DMS 273 (cell line): ENCODE results near the gene PAQR4.

Experiments
- DNase-seq: peaks from one replicate; lab custom pipeline; 2025; ENCODE audit not compliant: unreplicated experiment; lab: John Stamatoyannopoulos, UW

Gene PAQR4

DNA sequence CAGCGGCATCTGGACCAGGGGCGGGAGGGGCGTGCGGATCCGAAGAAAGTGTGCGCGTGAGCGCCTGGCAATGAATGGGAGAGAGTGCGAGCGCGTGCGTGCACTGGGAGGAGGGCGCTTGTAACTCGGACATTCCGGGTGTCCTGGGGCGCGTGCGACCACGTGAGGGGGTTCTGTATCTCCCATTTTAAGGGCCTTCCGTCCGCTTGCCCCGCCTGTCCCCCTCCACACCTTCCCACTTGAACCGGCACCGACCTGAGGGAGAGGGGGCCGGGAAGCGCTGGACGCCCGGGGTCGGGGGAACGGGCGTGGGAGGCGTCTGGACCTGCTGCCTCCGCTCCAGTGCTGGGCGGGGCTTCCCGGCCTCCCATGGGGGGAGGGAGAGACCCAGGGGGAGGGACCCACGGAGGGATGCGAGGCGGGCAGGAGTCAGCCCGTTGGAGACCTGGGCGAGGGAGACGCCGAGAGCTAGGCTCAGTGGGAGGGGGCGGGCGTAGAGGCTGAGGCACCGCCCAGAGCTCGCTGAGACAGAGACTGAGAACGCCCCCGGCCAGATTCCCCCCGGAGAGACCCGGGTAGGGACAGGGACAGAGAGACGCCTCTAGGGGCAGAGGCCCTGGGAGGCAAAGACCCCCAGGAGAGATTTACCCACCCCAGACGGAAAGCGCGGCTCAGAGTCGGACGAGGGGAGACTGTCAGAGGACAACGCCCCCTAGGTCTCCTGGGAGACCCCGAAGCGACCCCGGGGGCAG is 5.2 kb upstream of the PAQR4 start, which contains the start of gene KREMEN2:
KREMEN2 (plus strand) TSS at position 553 of the 752 bp plus-strand sequence. CDS start 246 bp downstream, outside the sequence.
- peak; percentile 94 for DNase-seq

GRCh38 chr16:2964475-2965336 is 4.4 kb upstream of the PAQR4 start:
- DNase-seq = peak; percentile 94

DNA sequence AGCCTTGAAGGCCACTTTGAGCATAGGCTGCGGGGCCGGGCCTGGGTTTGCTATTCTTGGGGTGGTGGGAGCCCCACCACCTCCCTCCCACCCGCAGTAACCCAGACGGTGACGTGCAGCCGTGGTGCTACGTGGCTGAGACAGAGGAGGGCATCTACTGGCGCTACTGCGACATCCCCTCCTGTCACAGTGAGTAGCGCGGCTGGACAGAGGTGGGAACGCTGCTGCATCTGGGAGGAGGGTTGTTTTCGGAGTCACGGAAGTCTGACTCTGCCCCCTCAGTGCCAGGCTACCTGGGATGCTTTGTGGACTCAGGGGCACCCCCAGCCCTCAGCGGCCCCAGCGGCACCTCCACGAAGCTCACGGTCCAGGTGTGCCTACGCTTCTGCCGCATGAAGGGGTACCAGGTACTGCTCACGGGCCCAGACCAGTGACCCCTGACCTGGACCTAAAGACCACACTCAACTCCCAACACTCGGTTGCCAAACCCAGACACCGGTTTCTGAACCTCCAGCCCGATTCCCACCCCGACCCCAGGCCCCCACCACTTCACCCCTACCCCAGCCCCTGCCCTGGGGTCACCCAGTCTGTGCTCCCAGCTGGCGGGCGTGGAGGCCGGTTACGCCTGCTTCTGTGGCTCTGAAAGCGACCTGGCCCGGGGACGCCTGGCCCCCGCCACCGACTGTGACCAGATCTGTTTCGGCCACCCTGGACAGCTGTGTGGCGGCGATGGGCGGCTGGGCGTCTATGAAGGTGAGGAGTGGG is 2.9 kb upstream of the PAQR4 start:
- DNase-seq = no peak

DNA sequence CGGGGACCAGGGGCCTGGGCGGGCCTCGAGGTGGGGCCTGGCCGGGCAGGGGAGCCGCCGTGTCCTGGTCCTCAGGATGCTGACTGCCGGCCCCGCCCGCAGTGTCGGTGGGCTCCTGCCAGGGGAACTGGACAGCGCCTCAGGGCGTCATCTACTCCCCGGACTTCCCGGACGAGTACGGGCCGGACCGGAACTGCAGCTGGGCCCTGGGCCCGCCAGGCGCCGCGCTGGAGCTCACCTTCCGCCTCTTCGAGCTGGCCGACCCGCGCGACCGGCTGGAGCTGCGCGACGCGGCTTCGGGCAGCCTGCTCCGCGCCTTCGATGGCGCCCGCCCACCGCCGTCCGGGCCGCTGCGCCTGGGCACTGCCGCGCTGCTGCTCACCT is 2.3 kb upstream of the PAQR4 start:
- DNase-seq = no peak

- no peak for DNase-seq
Observed at GRCh38 chr16:2967211-2967631, 1.9 kb upstream of the PAQR4 start.

DNA sequence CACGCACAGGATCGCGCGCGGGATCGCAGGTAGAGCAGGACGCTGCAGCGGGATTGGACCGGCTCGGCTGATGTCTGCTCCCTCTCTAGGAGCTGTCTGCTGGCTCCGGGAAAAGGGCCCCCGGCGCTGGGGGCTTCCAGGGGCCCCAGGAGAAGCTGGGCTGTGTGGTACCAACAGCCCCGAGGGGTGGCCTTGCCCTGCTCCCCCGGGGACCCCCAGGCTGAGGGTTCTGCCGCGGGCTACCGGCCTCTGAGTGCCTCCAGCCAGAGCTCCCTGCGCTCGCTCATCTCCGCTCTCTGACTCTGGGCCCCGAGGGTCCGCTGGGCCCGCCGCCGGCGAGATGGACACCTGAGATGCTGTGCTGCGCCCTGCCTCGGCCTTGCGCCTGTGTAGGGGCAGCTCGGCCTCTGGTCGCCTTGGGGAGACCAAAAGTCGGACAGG is 1.4 kb upstream of the PAQR4 start:
- no peak for DNase-seq

DNA sequence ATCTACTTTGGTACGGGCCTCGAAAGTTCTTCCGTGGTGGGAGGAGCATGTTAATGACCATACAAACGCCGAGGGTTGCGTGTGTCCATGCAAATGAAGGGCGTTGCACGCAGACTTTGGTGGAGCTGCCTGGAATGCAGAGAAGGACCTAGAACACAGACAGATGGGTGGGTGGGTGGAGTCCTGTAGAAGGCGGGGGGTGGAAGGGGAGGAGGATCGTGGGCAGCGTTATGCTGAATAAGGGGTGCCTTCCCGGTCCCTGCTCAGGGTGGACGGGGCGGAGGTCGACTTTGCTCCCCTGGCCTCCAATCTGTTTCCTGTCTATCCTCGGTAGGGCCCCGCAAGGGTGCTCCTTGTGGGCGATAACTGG is 795 bp upstream of the PAQR4 start:
- peak; percentile 69 for DNase-seq

DNA sequence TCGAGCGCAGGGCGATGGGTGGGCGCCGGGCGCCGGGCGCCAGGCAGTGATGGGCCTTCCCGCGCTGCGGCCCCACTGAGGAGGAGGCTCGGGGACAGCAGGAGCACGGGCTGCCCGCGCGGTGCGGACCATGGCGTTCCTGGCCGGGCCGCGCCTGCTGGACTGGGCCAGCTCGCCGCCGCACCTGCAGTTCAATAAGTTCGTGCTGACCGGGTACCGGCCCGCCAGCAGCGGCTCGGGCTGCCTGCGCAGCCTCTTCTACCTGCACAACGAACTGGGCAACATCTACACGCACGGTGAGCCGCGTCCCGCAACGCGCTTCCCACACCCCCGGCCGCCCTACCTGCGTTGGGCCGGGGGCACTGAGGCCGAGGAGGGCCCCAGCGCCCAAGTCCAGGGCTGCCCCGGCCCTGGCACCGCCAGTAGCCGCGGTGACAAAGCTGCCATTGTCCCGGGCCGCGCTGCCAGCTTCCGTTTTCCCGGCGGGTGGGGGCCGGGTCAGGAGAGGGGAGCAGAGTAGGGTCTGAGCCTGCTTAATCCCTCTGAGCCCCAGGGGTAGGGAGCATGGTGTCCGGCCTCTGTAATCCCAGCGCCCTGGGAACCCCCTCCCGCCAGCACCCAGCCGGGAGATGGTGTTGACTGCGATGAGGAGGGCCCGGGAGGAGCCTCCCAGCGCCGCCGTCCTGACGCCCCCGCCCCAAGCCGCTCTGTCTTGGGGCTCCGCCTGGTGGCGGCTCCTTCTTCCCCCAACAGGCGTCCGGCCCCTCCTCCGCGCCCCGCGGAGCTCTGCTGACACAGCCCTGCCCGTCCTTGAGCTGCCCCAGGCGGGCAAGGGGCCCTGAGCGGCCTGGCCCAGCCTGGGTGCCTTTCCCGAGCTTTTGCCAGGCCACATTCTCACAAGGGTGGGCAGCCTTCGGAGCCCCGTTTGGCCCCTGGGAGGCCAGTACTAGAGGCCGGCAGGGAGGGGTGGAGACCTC is 685 bp downstream of the PAQR4 start:
- peak; percentile 91 for DNase-seq

DNA sequence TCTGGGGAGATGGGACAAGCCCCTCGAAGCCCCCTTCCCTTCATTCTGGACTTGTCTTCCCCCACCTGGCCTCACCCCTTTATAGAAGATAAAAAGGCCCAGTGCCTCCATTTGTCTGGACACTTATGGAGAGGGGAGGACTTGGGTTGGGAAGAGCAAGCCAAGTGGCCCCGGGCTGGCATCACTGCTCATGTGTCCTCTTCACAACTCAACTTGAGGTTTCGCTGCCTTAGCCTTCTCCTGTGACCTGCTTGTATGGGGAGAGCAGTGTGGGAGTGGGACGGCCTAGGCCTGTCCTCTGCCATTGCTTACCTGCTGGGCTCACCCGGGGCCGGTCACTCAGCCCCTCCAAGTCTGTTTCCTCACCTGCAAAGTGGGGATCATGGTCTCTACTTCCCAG is 1.4 kb downstream of the PAQR4 start:
- DNase-seq = no peak

DNA sequence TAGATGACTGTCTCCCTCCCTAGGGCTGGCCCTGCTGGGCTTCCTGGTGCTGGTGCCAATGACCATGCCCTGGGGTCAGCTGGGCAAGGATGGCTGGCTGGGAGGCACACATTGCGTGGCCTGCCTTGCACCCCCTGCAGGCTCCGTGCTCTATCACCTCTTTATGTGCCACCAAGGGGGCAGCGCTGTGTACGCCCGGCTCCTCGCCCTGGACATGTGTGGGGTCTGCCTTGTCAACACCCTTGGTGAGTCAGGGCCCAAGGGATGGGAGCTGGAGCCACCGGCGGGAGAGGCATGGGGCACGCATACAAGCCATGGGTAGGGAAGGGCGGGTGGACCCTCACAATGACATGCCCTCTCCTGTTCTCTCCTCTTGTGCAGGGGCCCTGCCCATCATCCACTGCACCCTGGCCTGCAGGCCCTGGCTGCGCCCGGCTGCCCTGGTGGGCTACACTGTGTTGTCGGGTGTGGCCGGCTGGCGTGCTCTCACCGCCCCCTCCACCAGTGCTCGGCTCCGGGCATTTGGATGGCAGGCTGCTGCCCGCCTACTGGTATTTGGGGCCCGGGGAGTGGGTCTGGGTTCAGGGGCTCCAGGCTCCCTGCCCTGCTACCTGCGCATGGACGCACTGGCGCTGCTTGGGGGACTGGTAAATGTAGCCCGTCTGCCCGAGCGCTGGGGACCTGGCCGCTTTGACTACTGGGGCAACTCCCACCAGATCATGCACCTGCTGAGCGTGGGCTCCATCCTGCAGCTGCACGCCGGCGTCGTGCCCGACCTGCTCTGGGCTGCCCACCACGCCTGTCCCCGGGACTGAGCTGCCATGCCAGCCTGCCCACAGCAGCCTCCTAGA is 2.2 kb downstream of the PAQR4 start:
- no peak for DNase-seq

GRCh38 chr16:2971985-2972784 is 3.0 kb downstream of the PAQR4 start:
- peak; percentile 64 for DNase-seq

DNA sequence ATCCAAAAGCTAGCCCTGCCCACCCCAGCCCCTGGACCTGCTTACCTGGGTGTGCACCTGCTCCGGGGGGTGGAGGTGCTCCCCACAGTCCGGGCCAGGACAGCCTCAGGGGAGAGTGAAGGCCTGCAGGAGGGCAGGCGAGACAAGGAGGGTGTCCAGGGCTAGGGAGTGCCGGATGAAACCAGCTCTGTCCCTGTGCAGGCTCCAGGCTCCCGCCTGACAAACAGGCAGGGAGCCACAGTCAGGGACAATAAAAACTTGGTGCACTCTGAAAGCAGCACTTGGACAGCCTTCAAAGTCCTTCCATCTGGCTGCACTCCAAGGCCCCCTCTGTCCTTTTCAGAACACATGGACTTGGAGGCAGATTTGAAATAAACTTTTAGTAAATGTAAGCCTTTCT is 3.9 kb downstream of the PAQR4 start:
- peak; percentile 38 for DNase-seq

DNA sequence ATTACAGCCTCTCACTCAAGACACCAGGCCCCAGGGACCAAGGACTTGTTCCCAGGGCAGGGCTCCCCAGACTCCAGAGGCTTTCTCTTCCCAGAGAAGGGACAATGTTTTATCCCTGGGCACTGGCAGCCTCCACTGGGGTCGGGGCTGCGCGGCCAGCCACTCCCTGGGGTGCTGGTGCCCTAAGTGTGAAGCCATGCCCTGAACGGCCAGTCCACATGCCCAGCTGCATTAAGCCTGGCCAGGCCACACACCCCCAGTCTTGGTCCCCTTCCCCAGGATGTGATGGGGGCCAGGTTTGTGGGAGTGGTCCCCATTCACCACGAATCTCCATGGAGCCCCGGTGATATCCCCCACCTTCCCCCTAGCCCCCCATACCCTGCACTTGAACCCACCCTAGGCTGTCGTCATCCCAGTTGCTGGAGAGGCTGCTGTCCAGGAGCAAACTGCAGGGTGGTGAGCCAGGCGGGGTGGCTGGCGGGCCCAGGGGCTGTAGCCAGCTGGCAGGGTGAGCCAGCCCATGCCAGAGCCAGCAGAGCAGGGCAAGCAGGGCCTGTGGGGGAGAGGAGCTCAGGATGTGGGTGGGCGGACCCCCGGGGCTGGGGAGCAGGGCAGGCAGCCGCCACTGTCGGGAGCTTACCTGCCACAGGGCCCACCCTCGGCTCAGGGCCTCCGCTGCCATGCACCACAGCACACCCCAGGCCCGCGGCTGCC is 4.6 kb downstream of the PAQR4 start:
- DNase-seq = no peak

DNA sequence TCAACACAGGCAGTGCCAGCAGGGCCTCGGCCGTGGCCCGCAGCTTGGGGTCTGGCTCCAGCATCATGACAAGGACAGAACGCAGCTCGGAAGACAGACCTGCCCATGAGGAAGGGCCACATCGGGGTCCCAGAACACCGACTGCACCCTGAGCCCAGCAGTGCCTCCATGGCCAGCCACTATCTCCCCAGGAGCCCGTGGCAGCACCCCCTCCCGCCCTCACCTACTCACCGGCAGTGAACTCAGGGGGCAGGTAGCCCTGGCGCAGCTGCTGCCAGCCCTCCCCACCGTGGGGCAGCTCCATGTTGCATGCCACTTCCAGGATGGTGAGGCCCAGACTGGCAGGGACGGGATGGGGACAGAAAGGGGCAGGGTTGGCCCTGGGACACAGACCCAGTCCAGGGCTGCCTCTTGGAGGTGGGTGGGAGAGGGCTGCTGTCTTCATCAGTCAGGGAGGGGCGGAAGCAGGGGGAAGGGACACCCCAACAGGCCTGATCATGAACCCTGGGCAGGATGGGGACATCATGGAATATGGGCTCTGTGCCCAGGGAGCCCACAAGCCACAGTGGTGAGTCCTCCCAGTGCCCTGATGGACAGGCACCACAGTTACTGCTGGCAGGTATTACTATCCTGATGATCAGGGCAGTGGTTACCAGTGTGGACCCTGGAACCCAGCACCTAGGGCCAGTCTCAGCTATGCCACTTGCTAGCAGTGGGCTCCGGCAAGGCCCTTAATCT is 5.3 kb downstream of the PAQR4 start:
- no peak for DNase-seq

DNA sequence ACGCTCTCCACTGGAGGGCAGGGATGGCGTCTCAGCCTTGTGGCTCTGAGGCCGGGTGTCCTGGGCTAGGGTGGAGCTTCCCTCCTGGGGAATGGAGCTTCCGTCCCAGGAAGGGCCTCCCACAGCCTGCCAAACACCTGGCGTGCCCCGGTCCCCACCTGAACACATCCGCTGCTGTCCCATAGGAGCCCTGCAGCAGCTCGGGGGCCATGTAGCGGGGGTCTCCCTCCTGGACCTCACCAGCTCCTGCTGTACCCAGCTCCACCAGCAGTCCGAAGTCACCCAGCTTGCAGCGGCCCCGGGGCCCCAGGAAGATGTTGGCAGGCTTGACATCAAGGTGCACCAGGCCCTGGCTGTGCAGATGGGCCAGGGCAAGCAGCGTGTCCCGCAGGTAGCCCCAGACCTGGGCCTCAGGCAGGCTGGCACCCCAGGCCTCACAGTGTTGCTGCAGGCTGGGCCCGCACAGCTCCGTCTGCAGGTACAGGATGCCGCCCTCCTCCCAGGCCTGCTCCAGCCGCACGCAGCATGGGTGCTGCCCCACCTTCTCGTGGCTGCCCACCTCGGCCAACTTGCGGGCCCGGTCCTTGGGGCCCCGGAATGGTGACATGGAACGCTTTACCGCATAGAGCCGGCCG is 6.1 kb downstream of the PAQR4 start:
- DNase-seq = no peak

GRCh38 chr16:2976201-2976600 is 7.1 kb downstream of the PAQR4 start:
- DNase-seq = no peak

- DNase-seq = no peak
Observed at GRCh38 chr16:2976673-2977072, 7.5 kb downstream of the PAQR4 start.
